ENCODE measurements around the gene ERC1.
"Not testable (repeated sequence)": the region's sequence is repeated elsewhere in the genome, so short reads cannot be mapped to it uniquely, and the experiment has no call there.

Gene ERC1

DNA sequence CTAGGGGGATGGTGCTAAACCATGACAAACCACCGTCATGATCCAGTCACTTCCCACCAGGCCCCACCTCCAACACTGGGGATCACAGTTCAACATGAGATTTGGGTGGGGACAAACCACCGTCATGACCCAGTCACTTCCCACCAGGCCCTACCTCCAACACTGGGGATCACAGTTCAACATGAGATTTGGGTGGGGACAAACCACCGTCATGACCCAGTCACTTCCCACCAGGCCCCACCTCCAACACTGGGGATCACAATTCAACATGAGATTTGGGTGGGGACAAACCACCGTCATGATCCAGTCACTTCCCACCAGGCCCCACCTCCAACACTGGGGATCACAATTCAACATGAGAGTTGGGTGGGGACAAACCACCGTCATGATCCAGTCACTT, 207.8 kb downstream of the ERC1 start:
- not testable (repeated sequence) for DNase-seq

DNA sequence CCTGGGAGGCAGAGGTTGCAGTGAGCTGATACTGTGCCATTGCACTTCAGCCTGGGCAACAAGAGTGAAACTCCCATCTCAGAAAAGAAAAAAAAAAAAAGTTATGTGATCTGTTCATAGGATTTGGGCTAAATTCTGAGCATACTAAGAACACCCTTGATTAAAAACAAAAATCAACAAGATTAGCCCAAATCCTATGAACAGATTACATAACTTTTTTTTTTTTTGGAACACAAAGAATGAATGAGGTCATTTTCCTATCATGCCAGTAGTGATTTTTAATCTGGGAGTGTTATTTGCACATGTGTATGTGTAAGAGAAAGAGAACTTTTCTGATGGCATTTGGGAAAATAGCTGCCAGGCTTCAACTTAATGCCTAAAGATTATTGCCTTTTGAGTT, 208.7 kb downstream of the ERC1 start:
- DNase-seq = no peak

DNA sequence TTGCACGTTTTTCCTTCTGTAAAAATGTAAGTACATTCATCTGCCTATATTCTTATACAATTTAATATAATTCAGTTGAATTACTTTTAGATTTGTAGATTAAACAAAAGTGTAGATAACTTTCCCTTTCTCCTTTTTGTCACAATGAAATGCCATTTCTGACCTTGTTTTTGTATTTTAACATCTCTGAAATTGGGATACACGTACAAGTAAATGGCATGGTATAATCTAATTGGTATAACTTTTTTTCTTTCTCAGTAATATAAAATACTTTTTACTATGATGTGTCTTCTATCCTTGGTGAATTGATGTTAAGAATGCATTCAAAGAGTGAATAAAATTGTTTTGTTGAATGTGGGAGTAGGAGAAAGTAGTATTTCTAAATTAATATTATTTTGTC, 210.0 kb downstream of the ERC1 start:
- DNase-seq = no peak

- no peak for DNase-seq
These were observed 210.9 kb downstream of the ERC1 start for GRCh38 chr12:1201886-1202285.

GRCh38 chr12:1203735-1204019, 212.7 kb downstream of the ERC1 start:
- no peak for DNase-seq

DNA sequence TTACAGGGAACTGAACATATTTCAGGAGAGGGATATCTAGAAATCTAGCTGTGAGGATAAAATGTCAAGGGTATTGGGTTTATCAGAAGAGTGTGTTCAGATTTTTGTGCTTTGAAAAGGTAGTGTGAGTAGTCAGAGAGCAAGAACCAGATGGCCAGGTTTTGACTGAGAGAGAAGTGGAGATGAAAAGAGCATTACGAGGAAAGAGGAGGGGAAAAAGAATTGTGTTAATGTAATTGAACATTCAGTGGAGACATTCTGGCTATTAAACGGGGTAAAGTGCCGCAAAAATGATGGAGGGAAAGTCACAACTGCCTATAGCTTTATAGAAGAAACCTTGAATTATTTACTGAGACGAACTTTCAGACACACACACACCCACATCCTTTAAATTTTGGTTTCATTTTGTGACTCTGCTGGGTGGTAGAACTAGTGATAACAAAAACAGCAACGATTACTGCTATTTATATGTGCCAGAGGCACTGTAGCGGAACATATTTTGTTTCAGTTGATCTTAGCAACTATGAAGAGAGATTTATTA, 213.6 kb downstream of the ERC1 start:
- no peak for DNase-seq

- no peak for DNase-seq
These were observed 214.6 kb downstream of the ERC1 start for GRCh38 chr12:1205512-1206060.

DNA sequence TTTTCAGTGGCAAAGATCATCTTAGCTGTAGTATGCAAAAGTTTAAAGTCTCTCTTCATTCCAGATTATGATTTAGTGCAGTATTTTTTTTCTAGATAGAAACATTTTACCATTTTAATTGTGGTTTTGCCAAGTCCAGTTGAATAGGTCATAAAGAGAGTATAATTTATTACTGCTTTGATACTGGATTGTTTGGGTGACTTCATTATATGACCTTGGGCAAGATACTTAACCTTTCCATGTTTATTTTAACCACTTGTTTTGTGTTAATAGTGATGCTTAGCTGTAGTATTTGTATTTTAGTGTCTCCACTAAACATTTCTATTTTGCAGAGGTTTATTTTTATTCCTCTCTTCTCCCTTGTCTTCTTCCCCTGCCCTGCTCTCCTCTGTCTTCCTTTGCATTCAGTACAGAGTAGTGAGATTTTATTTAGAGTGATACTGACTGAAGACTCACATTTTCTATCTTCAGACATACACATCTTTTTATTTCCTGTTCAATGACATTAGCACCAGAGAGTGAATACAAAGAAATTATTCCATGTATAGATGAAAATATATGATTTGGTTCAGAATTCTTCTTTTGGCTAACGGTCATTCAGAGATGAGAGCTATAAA, 215.2 kb downstream of the ERC1 start:
- no peak for DNase-seq

DNA sequence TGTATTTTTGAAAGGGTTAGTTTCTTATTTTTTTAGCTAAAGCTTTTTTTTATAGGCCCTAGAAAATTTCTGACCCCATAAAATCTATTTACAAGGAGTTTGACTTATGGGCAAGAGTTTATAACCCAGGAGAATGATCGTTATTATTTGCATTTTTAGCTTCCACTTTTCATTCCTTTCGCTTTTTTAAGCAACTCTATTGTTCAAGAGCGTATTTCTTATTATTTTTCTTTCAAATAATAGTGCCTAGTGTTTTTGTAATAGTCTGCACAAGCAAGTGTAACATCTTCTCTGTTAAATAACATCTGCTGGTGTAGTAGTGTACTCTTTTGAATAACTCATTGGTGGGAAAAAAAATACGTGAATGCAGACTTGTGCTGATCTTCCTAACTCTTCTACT, 216.3 kb downstream of the ERC1 start:
- no peak for DNase-seq

GRCh38 chr12:1208719-1209118, 217.7 kb downstream of the ERC1 start:
- DNase-seq = not testable (repeated sequence)

- no peak for DNase-seq
These were observed 221.5 kb downstream of the ERC1 start for GRCh38 chr12:1212526-1212925.

- DNase-seq = peak; percentile 67
These were observed 222.2 kb downstream of the ERC1 start for GRCh38 chr12:1213205-1213604.

- no peak for DNase-seq
These were observed 222.7 kb downstream of the ERC1 start for GRCh38 chr12:1213618-1214205.

- no peak for DNase-seq
These were observed 225.5 kb downstream of the ERC1 start for GRCh38 chr12:1216560-1216959.

- no peak for DNase-seq
These were observed 226.3 kb downstream of the ERC1 start for GRCh38 chr12:1217191-1217949.

GRCh38 chr12:1218369-1218768, 227.3 kb downstream of the ERC1 start:
- DNase-seq = no peak

DNA sequence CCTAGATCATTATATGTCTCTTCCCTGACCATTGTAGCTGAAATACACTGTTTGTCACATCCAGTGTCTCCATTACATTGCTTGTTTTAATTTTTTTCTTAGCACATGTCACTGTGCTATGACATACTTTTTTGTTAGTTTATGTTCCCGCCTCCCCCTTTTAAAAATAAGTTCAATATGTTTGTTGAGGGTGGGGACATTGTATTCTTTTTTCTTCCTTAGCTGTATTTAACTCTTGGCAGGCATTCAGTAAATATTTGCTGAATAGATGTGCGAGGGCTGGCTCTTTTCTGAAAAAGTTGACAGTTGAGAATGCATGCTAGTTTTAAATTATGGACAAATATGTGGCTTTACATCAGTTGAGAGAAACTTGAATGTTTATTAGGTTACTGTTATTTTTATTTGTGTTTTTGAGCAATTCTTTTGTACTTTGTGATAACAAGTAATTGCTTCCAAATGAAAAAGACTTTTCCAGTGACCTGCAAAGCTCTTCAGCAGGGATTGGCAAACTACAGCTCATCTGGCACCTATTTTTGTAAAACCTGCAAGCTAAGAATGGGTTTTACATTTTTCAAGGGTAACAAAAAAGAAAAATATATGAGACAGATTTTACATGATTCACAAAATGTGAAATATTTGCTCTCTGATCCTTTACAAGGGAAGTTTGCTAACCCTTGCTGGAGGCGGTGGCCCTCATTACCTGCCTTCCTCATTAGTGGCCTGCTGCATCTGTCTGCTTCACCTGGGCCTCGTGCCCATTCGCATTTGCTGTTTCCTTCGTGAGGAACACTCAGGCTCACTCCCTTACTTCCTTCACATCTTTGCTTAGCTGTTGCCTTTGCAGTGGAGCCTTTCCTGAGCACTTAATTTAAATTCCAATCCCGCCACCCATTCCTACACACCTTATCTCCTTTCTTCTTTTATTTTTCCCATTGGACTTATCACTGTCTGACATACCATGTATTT, 229.4 kb downstream of the ERC1 start:
- DNase-seq = no peak

DNA sequence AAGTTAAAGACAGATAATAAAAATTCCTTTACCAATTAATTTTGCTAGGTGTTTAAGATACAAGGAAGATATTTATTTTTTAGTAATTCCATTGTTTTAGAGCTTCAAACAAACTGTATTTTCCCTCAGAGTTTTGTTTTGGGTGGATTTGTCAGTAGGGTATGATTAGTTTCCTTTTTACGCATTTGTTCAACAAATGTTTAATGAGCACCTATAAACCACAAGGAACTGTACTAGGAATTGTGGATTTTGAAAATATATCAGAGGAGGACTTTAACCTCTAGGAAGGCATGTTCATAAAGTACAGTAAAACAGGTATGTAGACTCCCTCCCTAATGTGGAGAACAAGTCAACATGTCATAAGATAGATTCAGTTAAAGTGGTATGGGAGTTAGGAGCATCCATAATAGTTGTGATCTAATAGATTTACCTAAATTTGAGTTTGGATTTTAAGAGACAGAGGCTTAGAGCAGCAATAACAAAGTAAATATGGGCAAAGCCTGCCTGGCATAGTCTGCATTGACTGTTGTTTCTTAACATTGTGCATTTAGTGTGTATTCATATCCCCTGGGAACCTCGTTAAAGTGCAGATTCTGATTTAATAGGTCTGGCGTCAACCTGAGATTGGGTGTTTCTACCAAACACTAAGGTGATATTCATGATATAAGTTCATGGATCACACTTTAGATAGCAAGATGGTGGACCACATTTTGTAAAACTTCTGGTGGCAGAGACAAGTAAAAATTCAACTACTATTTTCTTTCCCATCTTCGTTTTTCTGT, 232.0 kb downstream of the ERC1 start:
- no peak for DNase-seq

GRCh38 chr12:1226951-1227350, 235.9 kb downstream of the ERC1 start:
- DNase-seq = no peak

- no peak for DNase-seq
These were observed 243.1 kb downstream of the ERC1 start for GRCh38 chr12:1234073-1234472.

DNA sequence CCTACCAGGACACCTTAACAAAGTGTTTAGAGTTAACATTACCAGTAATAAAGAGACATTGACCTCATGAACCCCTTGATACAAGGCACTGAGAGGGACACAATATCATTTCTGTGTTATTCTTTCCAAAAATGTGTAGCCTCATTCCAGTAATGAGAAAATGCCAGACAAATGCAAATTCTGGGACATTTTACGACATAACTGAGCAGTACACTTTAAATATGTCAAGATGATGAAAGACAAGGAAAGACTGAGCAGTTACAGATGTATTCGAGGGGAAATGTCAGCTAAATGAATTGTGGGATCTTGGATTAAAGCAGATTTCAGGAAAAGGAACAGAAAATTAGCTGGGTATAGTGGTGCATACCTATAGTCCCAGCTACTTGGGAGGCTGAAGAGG, 255.6 kb downstream of the ERC1 start:
- DNase-seq = no peak

DNA sequence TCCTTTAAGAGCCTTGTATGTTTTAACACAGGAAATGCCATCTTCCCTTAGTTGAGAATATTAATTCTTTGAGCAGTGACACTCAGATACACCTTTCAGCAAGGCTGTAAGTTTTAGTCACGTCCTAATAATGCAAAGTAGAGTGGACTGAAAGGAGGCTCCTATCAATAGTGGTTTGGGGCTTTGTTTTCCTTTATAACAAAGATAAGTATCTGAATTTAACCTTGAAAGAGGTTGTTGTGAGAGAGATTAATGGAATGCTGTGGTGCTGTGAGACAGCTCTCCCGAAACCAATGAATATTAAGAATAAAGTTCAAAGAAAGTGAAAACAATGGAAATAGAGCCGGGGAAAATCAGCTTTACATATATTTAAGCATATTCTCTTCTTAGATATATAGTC, 259.6 kb downstream of the ERC1 start:
- DNase-seq = no peak
